Muscle of leg (tissue), 11 donors: ENCODE measurements around the gene NBL1. TPM values are rescaled to one million over a fixed set of nuclear protein-coding genes. Genes with fewer than 3 reads are reported as not detected.

Experiments used
- DNase-seq: peaks from one replicate; pipeline ENCODE4 v3.0.0; 2013
- H3K27ac ChIP-seq: one replicate; pipeline ENCODE4 v1.5.1; 2013; ENCODE audit warnings: mild to moderate bottlenecking, low read length, control low read depth
- H3K27me3 ChIP-seq: one replicate; pipeline ENCODE4 v1.6.1; 2013; ENCODE audit warnings: low read length; ENCODE audit not compliant: control insufficient read depth, insufficient read depth
- H3K36me3 ChIP-seq: one replicate; pipeline ENCODE4 v1.6.1; 2013; ENCODE audit warnings: low read length; ENCODE audit not compliant: control insufficient read depth, insufficient read depth
- H3K4me1 ChIP-seq: one replicate; pipeline ENCODE4 v1.6.1; 2013; ENCODE audit warnings: low read length; ENCODE audit not compliant: control insufficient read depth, insufficient read depth
- H3K4me3 ChIP-seq: one replicate; pipeline ENCODE4 v1.5.1; 2013; ENCODE audit warnings: low read length, control low read depth
- H3K9me3 ChIP-seq: replicated peaks from 2 replicates; pipeline ENCODE4 v1.6.1; 2013; ENCODE audit warnings: low read depth, low read length; ENCODE audit not compliant: control insufficient read depth
- WGBS: methylation state at CpG from one replicate; pipeline ENCODE4 v1.1.5; 2013; ENCODE audit warnings: missing lambda C conversion rate; ENCODE audit not compliant: insufficient coverage; 5-methylcytosine and 5-hydroxymethylcytosine counted together
- polyA plus RNA-seq, 8 donors: library from polyadenylated mRNA; unstranded; fragments of 120-200 nt; gene quantifications; one replicate each; pipeline versions ENCODE4 v1.2.1 to v1.2.3, GENCODE V29; 2013; ENCODE audit warnings: inconsistent platforms in 1 of 8, low replicate concordance in 1 of 8; ENCODE audit not compliant: insufficient read length in 8 of 8, insufficient read depth in 1 of 8
- total RNA-seq: library from RNA; stranded (reverse); fragments of 120-200 nt; gene quantifications from one replicate; pipeline ENCODE4 v1.2.4, GENCODE V29; 2013

The NBL1 gene
- total and polyA plus RNA-seq, 9 donors: 23.8 to 60.6 (median 42.4) TPM

DNA sequence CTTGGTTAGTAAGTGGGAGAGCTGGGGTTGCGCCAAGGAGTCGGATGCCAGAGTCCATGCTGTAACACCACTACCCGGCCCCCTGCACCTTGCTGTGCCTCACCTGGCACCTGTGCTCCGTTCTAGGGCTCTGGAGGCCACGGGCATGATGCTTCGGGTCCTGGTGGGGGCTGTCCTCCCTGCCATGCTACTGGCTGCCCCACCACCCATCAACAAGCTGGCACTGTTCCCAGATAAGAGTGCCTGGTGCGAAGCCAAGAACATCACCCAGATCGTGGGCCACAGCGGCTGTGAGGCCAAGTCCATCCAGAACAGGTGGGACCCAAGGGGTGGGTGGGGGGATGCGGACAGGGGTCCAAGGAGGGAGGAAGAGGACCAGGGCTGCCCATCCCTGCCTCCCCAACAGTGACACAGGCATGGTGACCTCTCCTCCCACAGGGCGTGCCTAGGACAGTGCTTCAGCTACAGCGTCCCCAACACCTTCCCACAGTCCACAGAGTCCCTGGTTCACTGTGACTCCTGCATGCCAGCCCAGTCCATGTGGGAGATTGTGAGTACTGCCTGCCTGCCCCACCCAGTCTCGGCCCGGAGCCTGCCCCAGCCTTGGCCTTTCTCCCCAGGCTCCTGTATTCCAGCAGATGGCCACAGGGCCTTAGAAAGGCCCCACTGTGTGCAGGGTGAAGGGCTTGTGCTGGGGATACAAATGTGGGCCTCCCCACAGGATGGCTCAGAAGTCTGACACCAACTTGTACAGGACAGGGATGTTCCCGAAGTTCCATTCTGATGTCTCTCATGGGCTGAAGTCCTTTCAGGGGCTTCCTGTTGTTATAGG lies 11.0 kb downstream of the NBL1 start:
- WGBS: 77% methylated on average over 8 of the region's 15 CpGs
- H3K27ac ChIP-seq: no peak overlapping the region
- H3K4me1 ChIP-seq: peaks cover 18% of the 10 kb centered on the region
- no peak overlapping the region for H3K4me3 ChIP-seq
- H3K36me3 ChIP-seq: no peaks in the 10 kb centered on the region
- DNase-seq: no peak
- H3K9me3 ChIP-seq: no peaks in the 10 kb centered on the region
- no peaks in the 10 kb centered on the region for H3K27me3 ChIP-seq

DNA sequence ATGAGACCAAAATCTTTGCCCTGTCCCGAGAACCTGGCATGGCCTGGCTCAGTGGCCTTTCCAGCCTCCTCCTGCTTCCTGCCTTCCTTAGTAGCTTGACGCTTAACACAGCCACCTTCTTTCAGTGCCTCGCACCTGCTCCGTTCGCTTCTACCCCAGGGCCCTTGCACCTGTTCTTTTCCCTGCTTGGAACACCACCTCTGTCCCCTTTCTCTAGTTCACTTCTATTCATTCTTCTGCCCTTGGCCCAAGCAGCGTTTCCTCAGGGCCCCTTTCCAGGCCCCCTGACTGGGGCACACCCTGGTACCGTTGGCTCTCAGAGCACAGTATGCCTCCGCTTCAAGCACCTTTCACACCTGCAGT lies 11.6 kb downstream of the NBL1 start:
- no peak for DNase-seq
- H3K27me3 ChIP-seq: peaks cover 4% of the 10 kb centered on the region
- H3K9me3 ChIP-seq: no peaks in the 10 kb centered on the region
- H3K4me1 ChIP-seq: peaks cover 13% of the 10 kb centered on the region
- no peak overlapping the region for H3K27ac ChIP-seq
- WGBS: 88% methylated on average over 8 of the region's 8 CpGs
- no peaks in the 10 kb centered on the region for H3K36me3 ChIP-seq
- no peak overlapping the region for H3K4me3 ChIP-seq

DNA sequence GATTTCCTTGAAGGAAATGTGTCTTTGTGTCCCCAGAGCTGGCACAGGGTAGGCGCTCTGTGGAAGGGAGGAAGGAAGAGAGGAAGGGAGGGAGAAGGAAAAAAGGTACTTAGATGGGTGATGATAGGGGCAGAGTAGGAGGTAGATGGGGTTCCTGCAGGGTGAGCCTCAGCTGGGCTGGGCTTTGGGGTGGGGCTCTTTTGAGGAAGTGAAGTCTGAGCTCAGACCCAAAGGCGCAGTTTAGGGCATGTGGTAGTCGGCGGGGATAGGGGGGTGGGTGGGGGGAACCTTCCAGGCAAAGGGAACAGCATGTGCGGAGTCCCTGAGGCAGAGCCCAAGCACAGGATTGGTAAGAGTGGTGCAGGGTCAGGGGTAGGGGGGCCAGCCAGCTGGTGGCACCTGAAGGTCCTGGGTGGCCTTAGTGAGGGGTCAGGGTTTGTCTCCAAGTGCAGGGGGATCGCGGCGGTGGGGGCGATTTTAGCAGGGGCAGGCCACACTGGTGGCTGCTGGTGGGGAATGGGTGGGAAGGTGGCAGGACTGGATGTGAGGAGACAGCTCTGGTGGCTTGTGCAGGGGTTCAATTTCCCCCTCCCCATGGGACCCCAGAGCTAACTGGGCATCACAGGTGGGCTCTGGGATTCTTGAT lies 12.1 kb downstream of the NBL1 start:
- peaks cover 6% of the 10 kb centered on the region for H3K27me3 ChIP-seq
- no peaks in the 10 kb centered on the region for H3K36me3 ChIP-seq
- no peak overlapping the region for H3K4me3 ChIP-seq
- H3K27ac ChIP-seq: no peak overlapping the region
- H3K4me1 ChIP-seq: peaks cover 9% of the 10 kb centered on the region
- DNase-seq: no peak
- WGBS: 91% methylated on average over 5 of the region's 9 CpGs
- H3K9me3 ChIP-seq: no peaks in the 10 kb centered on the region

DNA sequence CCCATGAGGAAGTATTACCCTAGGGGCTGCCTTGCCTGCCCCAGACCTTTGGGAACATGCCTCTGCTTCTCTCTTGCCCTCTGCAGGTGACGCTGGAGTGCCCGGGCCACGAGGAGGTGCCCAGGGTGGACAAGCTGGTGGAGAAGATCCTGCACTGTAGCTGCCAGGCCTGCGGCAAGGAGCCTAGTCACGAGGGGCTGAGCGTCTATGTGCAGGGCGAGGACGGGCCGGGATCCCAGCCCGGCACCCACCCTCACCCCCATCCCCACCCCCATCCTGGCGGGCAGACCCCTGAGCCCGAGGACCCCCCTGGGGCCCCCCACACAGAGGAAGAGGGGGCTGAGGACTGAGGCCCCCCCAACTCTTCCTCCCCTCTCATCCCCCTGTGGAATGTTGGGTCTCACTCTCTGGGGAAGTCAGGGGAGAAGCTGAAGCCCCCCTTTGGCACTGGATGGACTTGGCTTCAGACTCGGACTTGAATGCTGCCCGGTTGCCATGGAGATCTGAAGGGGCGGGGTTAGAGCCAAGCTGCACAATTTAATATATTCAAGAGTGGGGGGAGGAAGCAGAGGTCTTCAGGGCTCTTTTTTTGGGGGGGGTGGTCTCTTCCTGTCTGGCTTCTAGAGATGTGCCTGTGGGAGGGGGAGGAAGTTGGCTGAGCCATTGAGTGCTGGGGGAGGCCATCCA lies 12.8 kb downstream of the NBL1 start:
- WGBS: 73% methylated on average over 5 of the region's 15 CpGs
- H3K27me3 ChIP-seq: peaks cover 6% of the 10 kb centered on the region
- no peak overlapping the region for H3K27ac ChIP-seq
- no peaks in the 10 kb centered on the region for H3K36me3 ChIP-seq
- H3K4me1 ChIP-seq: peaks cover 9% of the 10 kb centered on the region
- no peak for DNase-seq
- H3K9me3 ChIP-seq: no peaks in the 10 kb centered on the region
- H3K4me3 ChIP-seq: no peak overlapping the region

DNA sequence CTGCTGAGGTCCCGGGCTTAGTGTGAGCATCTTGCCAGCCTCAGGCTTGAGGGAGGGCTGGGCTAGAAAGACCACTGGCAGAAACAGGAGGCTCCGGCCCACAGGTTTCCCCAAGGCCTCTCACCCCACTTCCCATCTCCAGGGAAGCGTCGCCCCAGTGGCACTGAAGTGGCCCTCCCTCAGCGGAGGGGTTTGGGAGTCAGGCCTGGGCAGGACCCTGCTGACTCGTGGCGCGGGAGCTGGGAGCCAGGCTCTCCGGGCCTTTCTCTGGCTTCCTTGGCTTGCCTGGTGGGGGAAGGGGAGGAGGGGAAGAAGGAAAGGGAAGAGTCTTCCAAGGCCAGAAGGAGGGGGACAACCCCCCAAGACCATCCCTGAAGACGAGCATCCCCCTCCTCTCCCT lies 13.4 kb downstream of the NBL1 start:
- peaks cover 6% of the 10 kb centered on the region for H3K4me1 ChIP-seq
- DNase-seq: no peak
- WGBS: 78% methylated on average over 7 of the region's 10 CpGs
- no peaks in the 10 kb centered on the region for H3K36me3 ChIP-seq
- H3K27me3 ChIP-seq: peaks cover 6% of the 10 kb centered on the region
- H3K4me3 ChIP-seq: no peak overlapping the region
- H3K9me3 ChIP-seq: no peaks in the 10 kb centered on the region
- no peak overlapping the region for H3K27ac ChIP-seq

DNA sequence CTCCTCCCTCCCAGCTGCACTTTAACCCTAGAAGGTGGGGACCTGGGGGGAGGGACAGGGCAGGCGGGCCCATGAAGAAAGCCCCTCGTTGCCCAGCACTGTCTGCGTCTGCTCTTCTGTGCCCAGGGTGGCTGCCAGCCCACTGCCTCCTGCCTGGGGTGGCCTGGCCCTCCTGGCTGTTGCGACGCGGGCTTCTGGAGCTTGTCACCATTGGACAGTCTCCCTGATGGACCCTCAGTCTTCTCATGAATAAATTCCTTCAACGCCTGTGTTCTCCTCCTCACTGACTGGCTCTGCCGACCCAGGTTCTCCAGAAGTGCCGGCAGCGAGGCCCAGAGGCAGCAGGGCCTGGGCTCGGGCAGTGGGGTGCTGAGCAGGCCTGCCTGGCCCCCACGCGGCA lies 14.1 kb downstream of the NBL1 start:
- H3K36me3 ChIP-seq: no peaks in the 10 kb centered on the region
- no peak overlapping the region for H3K27ac ChIP-seq
- H3K4me3 ChIP-seq: no peak overlapping the region
- 87% methylated on average over 12 of the region's 13 CpGs for WGBS
- H3K4me1 ChIP-seq: peaks cover 6% of the 10 kb centered on the region
- no peak for DNase-seq
- no peaks in the 10 kb centered on the region for H3K9me3 ChIP-seq
- H3K27me3 ChIP-seq: peaks cover 11% of the 10 kb centered on the region

DNA sequence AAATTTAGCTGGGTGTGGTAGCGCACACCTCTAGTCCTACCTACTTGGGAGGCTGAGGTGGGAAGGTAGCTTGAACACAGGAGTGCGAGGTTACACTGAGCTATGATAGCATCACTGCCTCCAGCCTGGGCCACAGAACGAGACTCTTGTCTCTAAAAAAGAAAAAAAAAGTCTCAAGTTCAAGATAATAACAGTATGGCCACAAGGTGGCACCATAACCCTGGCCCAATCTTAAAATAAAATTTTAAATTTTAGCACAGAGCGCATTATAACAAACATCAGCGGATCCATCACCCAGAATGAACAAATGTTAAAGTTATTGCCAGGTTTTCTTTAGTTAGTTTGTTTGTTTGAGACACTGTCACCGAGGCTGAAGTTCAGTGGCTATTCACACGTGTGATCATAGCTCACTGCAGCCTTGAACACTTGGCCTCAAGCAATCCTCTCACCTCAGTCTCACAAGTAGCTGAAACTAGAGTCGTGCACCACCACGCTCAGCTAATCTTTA lies 17.7 kb downstream of the NBL1 start:
- Histone ChIP-seq H3K9me3 (no peaks in the 10 kb centered on the region), H3K4me3 (no peak overlapping the region), H3K36me3 (no peaks in the 10 kb centered on the region), H3K27ac (no peak overlapping the region), H3K27me3 (peaks cover 41% of the 10 kb centered on the region), H3K4me1 (peaks cover 8% of the 10 kb centered on the region)
- WGBS: 20% methylated on average over 1 of the region's 9 CpGs
- DNase-seq: peak; percentile 66

DNA sequence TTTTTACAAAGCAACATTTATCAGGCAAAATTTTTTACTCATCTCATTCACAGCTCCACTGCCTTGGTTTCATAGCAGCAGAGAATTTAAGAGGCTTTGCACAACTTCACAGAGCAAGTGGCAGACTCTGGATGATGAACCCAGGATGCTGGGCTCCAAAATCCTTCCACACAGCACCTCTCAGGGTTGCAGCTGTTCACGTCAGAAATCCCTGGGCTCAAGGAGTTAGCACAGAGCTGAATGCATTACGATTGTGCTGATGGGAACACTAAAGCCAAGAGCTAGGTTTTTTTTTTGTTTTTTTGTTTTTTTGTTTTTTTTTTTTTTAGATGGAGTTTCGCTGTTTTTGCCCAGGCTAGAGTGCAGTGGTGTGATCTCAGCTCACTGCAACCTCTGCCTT lies 18.2 kb downstream of the NBL1 start:
- 18% methylated on average over 2 of the region's 3 CpGs for WGBS
- H3K27me3 ChIP-seq: peaks cover 47% of the 10 kb centered on the region
- DNase-seq: no peak

DNA sequence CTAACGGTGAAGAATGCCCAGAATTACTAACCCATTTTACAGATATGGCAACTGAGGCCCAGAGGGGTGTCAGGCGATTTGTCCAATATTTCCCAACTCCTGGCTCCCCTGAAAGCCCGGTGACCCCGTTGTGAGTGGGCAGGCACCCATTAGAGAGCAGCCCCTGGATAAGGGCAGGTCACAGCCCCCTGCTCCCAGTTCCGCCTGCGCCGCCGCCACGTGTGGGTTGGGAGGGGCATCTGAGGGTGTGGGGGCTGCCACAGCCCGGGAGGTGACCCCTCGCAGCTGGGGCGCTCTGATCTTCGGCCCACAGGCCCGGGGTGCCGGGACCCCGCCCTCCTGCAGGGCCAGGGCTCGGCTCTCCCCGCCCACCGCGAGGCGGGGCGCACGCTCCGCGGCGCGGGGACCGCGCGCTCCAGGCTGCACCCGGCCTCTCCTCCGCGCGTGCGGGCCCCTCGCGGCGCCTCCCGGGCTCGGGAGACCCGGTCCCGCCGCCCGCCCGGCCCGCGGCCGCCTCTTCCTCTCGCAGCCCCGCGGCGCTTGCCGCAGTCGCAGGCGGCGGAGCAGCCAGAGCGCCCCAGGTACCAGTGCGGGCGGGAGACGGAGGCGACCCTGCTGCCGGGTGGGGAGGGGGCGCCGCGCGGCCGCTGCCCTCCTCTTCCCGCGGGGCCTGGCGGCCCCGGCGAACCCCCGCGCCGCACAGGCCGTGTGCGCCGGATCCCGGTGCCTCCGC lies 20.5 kb downstream of the NBL1 start, which contains the start of gene HTR6:
TSS of gene HTR6 (plus strand) at position 423 of the 733 bp plus-strand sequence. CDS start 879 bp downstream, outside the sequence.
- H3K4me3 ChIP-seq: no peak within 1 kb of the TSS
- peaks cover 68% of the 10 kb centered on the region for H3K27me3 ChIP-seq
- H3K4me1 ChIP-seq: peaks cover 6% of the 10 kb centered on the region
- no peaks in the 10 kb centered on the region for H3K9me3 ChIP-seq
- WGBS: 2% methylated on average over 79 of the region's 80 CpGs
- DNase-seq: no peak
- H3K27ac ChIP-seq: no peak within 1 kb of the TSS
- no peaks in the 10 kb centered on the region for H3K36me3 ChIP-seq

More for the DNA sequence above, 18.2 kb downstream of the NBL1 start:
- H3K36me3 ChIP-seq: no peaks in the 10 kb centered on the region
- H3K27ac ChIP-seq: no peak overlapping the region
- H3K4me1 ChIP-seq: peaks cover 8% of the 10 kb centered on the region
- H3K9me3 ChIP-seq: no peaks in the 10 kb centered on the region
- H3K4me3 ChIP-seq: no peak overlapping the region
